H1 (cell line): ENCODE data around the gene DPP8. TPM values are rescaled to one million over a fixed set of nuclear protein-coding genes. Genes with fewer than 3 reads are reported as not detected.

Experiments used
- CTCF ChIA-PET: fragments of 300-600 bp; sonication (Branson Sonifier 250); formaldehyde crosslinking; loops from one replicate; lab custom pipeline; 2021; ENCODE audit not compliant: partially characterized antibody; lab: Charles Lee
- POLR2A ChIA-PET: fragments of 300-600 bp; sonication (Branson Sonifier 250); formaldehyde crosslinking; loops from one replicate; lab custom pipeline; 2021; ENCODE audit warnings: inconsistent platforms; ENCODE audit not compliant: partially characterized antibody; lab: Charles Lee
- DNase-seq, 2 experiments: peaks; one replicate each; pipeline versions ENCODE4 v3.0.0 to v3.0.0-alpha.2; 2010 to 2022; ENCODE audit warnings: low spot score in 2 of 2, low read depth in 1 of 2, mixed read lengths in 1 of 2
- FAIRE-seq: peaks from 2 replicates; lab custom pipeline; 2011; peaks lifted over from hg19 to GRCh38; lab: Jason Lieb, UNC
- H2AFZ ChIP-seq: 2 replicates; pipeline ENCODE4 v1.8.1; 2012; ENCODE audit warnings: low read length, inconsistent platforms
- H2AK5ac ChIP-seq: 2 replicates; pipeline ENCODE4 v1.6.1; 2013; ENCODE audit warnings: low read depth, low read length
- H2BK120ac ChIP-seq: replicated peaks from 2 replicates; pipeline ENCODE3; 2013; ENCODE audit warnings: low read depth, low read length, inconsistent platforms
- H2BK12ac ChIP-seq: 2 replicates; pipeline ENCODE4 v1.6.1; 2013; ENCODE audit warnings: low read depth, low read length
- H2BK15ac ChIP-seq: 2 replicates; pipeline ENCODE4 v1.6.1; 2013; ENCODE audit warnings: low read length
- H2BK20ac ChIP-seq: 2 replicates; pipeline ENCODE4 v1.6.1; 2013; ENCODE audit warnings: low read length
- H2BK5ac ChIP-seq: 2 replicates; pipeline ENCODE4 v1.6.1; 2013; ENCODE audit warnings: low read depth, low read length
- H3K14ac ChIP-seq: 2 replicates; pipeline ENCODE4 v1.6.1; 2013; ENCODE audit warnings: inconsistent platforms; ENCODE audit not compliant: insufficient read length
- H3K18ac ChIP-seq: 2 replicates; pipeline ENCODE4 v1.6.1; 2013; ENCODE audit warnings: low read length; ENCODE audit errors: extremely low read depth
- H3K23ac ChIP-seq: 2 replicates; pipeline ENCODE4 v1.6.1; 2013; ENCODE audit warnings: inconsistent platforms; ENCODE audit not compliant: insufficient read length
- H3K23me2 ChIP-seq: 2 replicates; pipeline ENCODE4 v1.6.1; 2013; ENCODE audit warnings: low read depth, low read length
- H3K27ac ChIP-seq: 2 replicates; pipeline ENCODE4 v1.6.1; 2011; ENCODE audit warnings: low read depth, low read length, inconsistent platforms
- H3K27me3 ChIP-seq, 4 experiments: replicated peaks in 1 of 4; 1 replicate in 1 of 4; 2 replicates in 3 of 4; pipeline versions ENCODE4 v1.6.1 to v1.8.1; 2011 to 2013; ENCODE audit warnings: low read length in 3 of 4, mild to moderate bottlenecking in 3 of 4, inconsistent platforms in 2 of 4, mixed read lengths in 2 of 4, moderate library complexity in 1 of 4; ENCODE audit not compliant: control insufficient read depth in 3 of 4, insufficient read depth in 3 of 4; ENCODE audit errors: extremely low read depth in 1 of 4
- H3K36me3 ChIP-seq, 4 experiments: 2 replicates each; pipeline versions ENCODE4 v1.6.1 to v1.8.1; 2011 to 2013; ENCODE audit warnings: mild to moderate bottlenecking in 4 of 4, low read length in 3 of 4, moderate library complexity in 2 of 4, control low read depth in 1 of 4, inconsistent platforms in 1 of 4; ENCODE audit not compliant: insufficient read depth in 4 of 4, control insufficient read depth in 2 of 4
- H3K4ac ChIP-seq: replicated peaks from 2 replicates; pipeline ENCODE3; 2013; ENCODE audit warnings: low read length, low read depth, mixed read lengths, inconsistent platforms; ENCODE audit not compliant: insufficient read length
- H3K4me1 ChIP-seq, 4 experiments: replicated peaks in 1 of 4; 1 replicate in 1 of 4; 2 replicates in 3 of 4; pipeline versions ENCODE4 v1.6.1 to v1.8.1; 2011 to 2013; ENCODE audit warnings: low read length in 3 of 4, inconsistent platforms in 2 of 4, mixed read lengths in 1 of 4; ENCODE audit not compliant: insufficient read depth in 4 of 4, control insufficient read depth in 3 of 4
- H3K4me2 ChIP-seq, 2 experiments: 2 replicates each; pipeline versions ENCODE4 v1.6.1 to v1.8.1; 2011 to 2013; ENCODE audit warnings: low read depth in 2 of 2, low read length in 2 of 2, control low read depth in 1 of 2, inconsistent platforms in 1 of 2, mild to moderate bottlenecking in 1 of 2; ENCODE audit not compliant: insufficient read depth in 1 of 2
- H3K4me3 ChIP-seq, 4 experiments: fragments of 200-600, 300-600 bp in 1 of 4; sonication (generic), shearing (Covaris generic), sonication (Bioruptor Twin) in 1 of 4; 2 replicates each; pipeline versions ENCODE4 v1.5.1 to v1.8.1; 2011 to 2016; ENCODE audit warnings: low read length in 4 of 4, low read depth in 3 of 4, control low read depth in 2 of 4, inconsistent platforms in 2 of 4, mild to moderate bottlenecking in 2 of 4, mixed read lengths in 1 of 4, moderate library complexity in 1 of 4; ENCODE audit not compliant: insufficient read depth in 2 of 4; ENCODE audit errors: extremely low read depth in 1 of 4
- H3K56ac ChIP-seq: replicated peaks from 2 replicates; pipeline ENCODE3; 2013; ENCODE audit warnings: low read depth, mild to moderate bottlenecking, mixed read lengths, low read length, inconsistent platforms; ENCODE audit not compliant: insufficient read length
- H3K79me1 ChIP-seq: 2 replicates; pipeline ENCODE4 v1.6.1; 2013; ENCODE audit warnings: low read depth, low read length, control low read depth
- H3K79me2 ChIP-seq, 2 experiments: 2 replicates each; pipeline versions ENCODE4 v1.6.1 to v1.8.1; 2012 to 2013; ENCODE audit warnings: low read length in 2 of 2, mild to moderate bottlenecking in 2 of 2, inconsistent platforms in 1 of 2; ENCODE audit not compliant: insufficient read depth in 2 of 2, control insufficient read depth in 1 of 2
- H3K9ac ChIP-seq, 4 experiments: replicated peaks in 1 of 4; 1 replicate in 1 of 4; 2 replicates in 3 of 4; pipeline versions ENCODE4 v1.6.1 to v1.8.1; 2011 to 2013; ENCODE audit warnings: low read depth in 3 of 4, low read length in 3 of 4, control low read depth in 2 of 4, mild to moderate bottlenecking in 2 of 4, moderate library complexity in 2 of 4, inconsistent platforms in 1 of 4; ENCODE audit errors: extremely low read depth in 1 of 4
- H3K9me3 ChIP-seq, 2 experiments: 2 replicates each; pipeline versions ENCODE4 v1.6.1 to v1.8.1; 2012 to 2013; ENCODE audit warnings: mild to moderate bottlenecking in 2 of 2, moderate library complexity in 2 of 2, control low read depth in 1 of 2, inconsistent platforms in 1 of 2, low read depth in 1 of 2, low read length in 1 of 2, mixed read lengths in 1 of 2; ENCODE audit not compliant: insufficient read depth in 2 of 2
- H4K20me1 ChIP-seq, 2 experiments: replicated peaks in 1 of 2; 2 replicates each; pipeline versions ENCODE3 to v1.8.1; 2011 to 2013; ENCODE audit warnings: inconsistent platforms in 2 of 2, low read length in 2 of 2, mild to moderate bottlenecking in 1 of 2; ENCODE audit not compliant: insufficient read depth in 2 of 2, control insufficient read depth in 1 of 2
- H4K5ac ChIP-seq: 2 replicates; pipeline ENCODE4 v1.6.1; 2013; ENCODE audit warnings: low read length, low read depth, mixed read lengths, inconsistent platforms; ENCODE audit not compliant: insufficient read length
- H4K8ac ChIP-seq: 2 replicates; pipeline ENCODE4 v1.8.0; 2013; ENCODE audit warnings: mild to moderate bottlenecking, moderate library complexity, low read length, inconsistent platforms; ENCODE audit not compliant: insufficient read depth; ENCODE audit errors: extremely low read depth
- H4K91ac ChIP-seq: replicated peaks from 2 replicates; pipeline ENCODE3; 2013; ENCODE audit warnings: low read length, mixed read lengths, inconsistent platforms; ENCODE audit not compliant: insufficient read length
- BACH1 ChIP-seq: IDR thresholded peaks from 2 replicates; pipeline ENCODE4 v1.6.1; 2012; ENCODE audit warnings: low read length, improper control_type of control experiment
- BCL11A ChIP-seq, 2 experiments: IDR thresholded peaks; one replicate each; pipeline ENCODE4 v1.6.1; 2011; ENCODE audit warnings: low read depth in 2 of 2, low read length in 2 of 2, mild to moderate bottlenecking in 2 of 2
- CBX8 ChIP-seq: fragments of 300-800, 300-1000 bp; sonication (generic); IDR thresholded peaks from 2 replicates; pipeline ENCODE4 v1.7.1; 2016; ENCODE audit warnings: low read depth, low read length, borderline replicate concordance
- CHD2 ChIP-seq: IDR thresholded peaks from 2 replicates; pipeline ENCODE4 v1.6.1; 2012; ENCODE audit warnings: low read length, improper control_type of control experiment
- HDAC6 ChIP-seq: IDR thresholded peaks from one replicate; pipeline ENCODE4 v1.7.1; 2012; ENCODE audit warnings: low read depth, mild to moderate bottlenecking, inconsistent platforms, low read length, moderate library complexity
- JUND ChIP-seq: IDR thresholded peaks from 2 replicates; pipeline ENCODE4 v1.6.1; 2011; ENCODE audit warnings: mild to moderate bottlenecking, improper control_type of control experiment, low read length
- PHF8 ChIP-seq: fragments of 200-600 bp; sonication (generic); conservative IDR thresholded peaks from 2 replicates; pipeline ENCODE4 v1.7.1; 2012; ENCODE audit warnings: low read depth, mild to moderate bottlenecking, inconsistent platforms, low read length, moderate library complexity
- RNF2 ChIP-seq: fragments of 200-900, 300-1000 bp; sonication (generic); IDR thresholded peaks from 2 replicates; pipeline ENCODE4 v1.7.1; 2016; ENCODE audit warnings: borderline replicate concordance, low read depth, mild to moderate bottlenecking, antibody characterized with exemption, low read length; ENCODE audit not compliant: poor library complexity, severe bottlenecking; ENCODE audit errors: missing control alignments
- SIX5 ChIP-seq: IDR thresholded peaks from 2 replicates; pipeline ENCODE4 v1.6.1; 2011; ENCODE audit warnings: mild to moderate bottlenecking, low read depth, low read length
- YY1 ChIP-seq: IDR thresholded peaks from 2 replicates; pipeline ENCODE4 v1.6.1; 2011; ENCODE audit warnings: low read depth, mild to moderate bottlenecking, low read length
- ZNF274 ChIP-seq: IDR thresholded peaks from 2 replicates; pipeline ENCODE4 v1.7.0; 2012; ENCODE audit warnings: low read length, borderline replicate concordance; ENCODE audit errors: extremely low read depth
- WGBS, 2 experiments: shearing (Covaris generic) in 1 of 2; methylation state at CpG; one replicate each; pipeline versions ENCODE4 v1.1.6 to v1.1.7; 2013 to 2015; ENCODE audit warnings: low lambda C conversion rate in 2 of 2, mixed read lengths in 2 of 2, inconsistent platforms in 1 of 2, low coverage in 1 of 2, missing lambda C conversion rate in 1 of 2; ENCODE audit not compliant: insufficient replicate concordance in 2 of 2, insufficient coverage in 1 of 2, insufficient read length in 1 of 2; ENCODE audit errors: extremely low coverage in 1 of 2, missing lambda C conversion rate in 1 of 2; 5-methylcytosine and 5-hydroxymethylcytosine counted together
- polyA plus RNA-seq, 7 experiments: library from polyadenylated mRNA; depleted of rRNA in 3 of 7; stranded (reverse) in 5 of 7; unstranded in 2 of 7; fragments of >200 nt in 5 of 7; fragments of 200-250 nt in 2 of 7; gene quantifications; 1 replicate in 5 of 7; 2 replicates in 1 of 7; 4 replicates in 1 of 7; pipeline versions ENCODE4 v1.2.1 to v1.2.3, GENCODE V29; 2011 to 2013; ENCODE audit warnings: missing spikeins in 2 of 7, mixed read lengths in 2 of 7
- total RNA-seq: library from RNA; stranded (reverse); fragmentation: NEBNext Ultra II Directional; extraction: Animal tissue kit (Norgen Biotek cat#: 25700); gene quantifications from 2 replicates; pipeline ENCODE4 v1.2.1, GENCODE V29; 2021
- TF ChIP-seq, protein P1 (sequence below): IDR thresholded peaks from 2 replicates; pipeline ENCODE4 v1.6.1; 2012; ENCODE audit warnings: inconsistent platforms

The DPP8 gene
- total and polyA plus RNA-seq, 2 of the 8 experiments (the other 6 are each of a cell fraction or from before 2014, with no cell fraction given) = 9.9 to 26.0 TPM

DNA sequence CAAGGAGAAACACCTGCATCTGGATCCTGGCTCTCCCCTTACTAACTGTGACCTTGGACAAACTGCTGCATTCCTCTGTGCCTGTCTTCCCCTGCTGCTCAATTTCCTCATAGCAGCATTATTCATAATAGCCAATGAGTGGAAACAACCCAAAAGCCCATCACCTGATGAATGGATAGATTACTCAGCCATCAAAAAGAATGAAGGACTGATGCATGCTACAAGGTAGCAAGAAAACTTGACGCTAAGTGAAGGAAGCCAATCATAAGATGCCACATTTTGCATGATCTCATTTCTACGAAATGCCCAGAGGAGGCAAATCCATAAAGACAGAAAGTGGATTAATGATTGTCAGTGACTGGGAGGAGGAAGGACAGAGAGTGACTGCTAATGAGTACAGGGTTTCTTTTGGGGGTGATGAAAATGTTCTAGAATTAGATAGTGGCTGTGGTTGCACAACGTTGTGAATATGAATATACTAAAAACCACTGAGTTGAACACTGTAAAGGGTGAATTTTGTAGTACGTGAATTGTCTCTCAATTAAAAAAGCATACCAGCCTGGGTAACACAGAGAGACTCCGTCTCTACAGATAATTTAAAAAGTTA is 105.9 kb downstream of the DPP8 start:
- H3K4me3 ChIP-seq = no peak overlapping the region
- no peak overlapping the region for H3K23ac ChIP-seq
- H4K20me1 ChIP-seq = no peaks in the 10 kb centered on the region
- peak overlapping the region; percentile 80 for H3K4ac ChIP-seq
- H3K9me3 ChIP-seq = no peaks in the 10 kb centered on the region
- POLR2A ChIA-PET = interaction anchor here (1.3 to 15.2 kb wide), 4 partner anchors 6 to 105 kb away, joined by 3 to 229 read pairs (median 118); partner anchors contain the start of gene IGDCC4
- CTCF ChIA-PET = interaction anchor here (0.6 to 14.6 kb wide), 5 partner anchors 9 to 113 kb away, joined by 3 to 180 read pairs (median 9); no protein-coding TSS in a partner anchor
- no peaks in the 10 kb centered on the region for H3K27me3 ChIP-seq
- H2BK15ac ChIP-seq = peak overlapping the region; percentile 46; the same call in 1 of the 2 replicates
- no peak for DNase-seq
- no peak overlapping the region for H2AK5ac ChIP-seq
- H3K23me2 ChIP-seq = no peaks in the 10 kb centered on the region
- peaks cover 28 to 41% (median 32%) of the 10 kb centered on the region in 4 experiments for H3K4me1 ChIP-seq
- H3K14ac ChIP-seq = no peak overlapping the region
- WGBS, 2 experiments = 85% methylated on average over 5 of the region's 5 CpGs; no CpG with 5 or more reads in 1 of the 2 experiments
- H4K91ac ChIP-seq = no peak overlapping the region
- no peak overlapping the region for H3K9ac ChIP-seq
- no peak overlapping the region for H4K5ac ChIP-seq
- peak overlapping the region; percentile 58; the same call in 1 of the 2 replicates for H2BK5ac ChIP-seq
- no peak overlapping the region for H4K8ac ChIP-seq
- no peak overlapping the region for H3K18ac ChIP-seq
- H2BK20ac ChIP-seq = peak overlapping the region; percentile 38; the same call in 1 of the 2 replicates
- H3K36me3 ChIP-seq = no peaks in the 10 kb centered on the region
- H3K27ac ChIP-seq = no peak overlapping the region
- peaks cover 0 to 14% of the 10 kb centered on the region in 2 experiments; a peak in 2 of 4 replicates for H3K79me2 ChIP-seq
- no peak overlapping the region for H2BK120ac ChIP-seq
- no peak overlapping the region for H2BK12ac ChIP-seq
- no peak for FAIRE-seq
- no peak overlapping the region for H2AFZ ChIP-seq
- H3K56ac ChIP-seq = no peak overlapping the region
- peaks cover 3% of the 10 kb centered on the region; the same call in 1 of the 2 replicates for H3K79me1 ChIP-seq
- H3K4me2 ChIP-seq = no peak overlapping the region
- no peak for TF ChIP-seq BCL11A (IDR thresholded peaks at IDR 0.05; ENCODE audit: low read depth in 2 of 2, low read length in 2 of 2)
- TF ChIP-seq BACH1 = no peak
- no peak for TF ChIP-seq PHF8
- no peak for TF ChIP-seq ZNF274
- no peak for TF ChIP-seq HDAC6
- no peak for TF ChIP-seq YY1
- TF ChIP-seq CBX8 = no peak
- TF ChIP-seq, protein P1, sequence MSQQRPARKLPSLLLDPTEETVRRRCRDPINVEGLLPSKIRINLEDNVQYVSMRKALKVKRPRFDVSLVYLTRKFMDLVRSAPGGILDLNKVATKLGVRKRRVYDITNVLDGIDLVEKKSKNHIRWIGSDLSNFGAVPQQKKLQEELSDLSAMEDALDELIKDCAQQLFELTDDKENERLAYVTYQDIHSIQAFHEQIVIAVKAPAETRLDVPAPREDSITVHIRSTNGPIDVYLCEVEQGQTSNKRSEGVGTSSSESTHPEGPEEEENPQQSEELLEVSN = no peak
- no peak for TF ChIP-seq JUND
- TF ChIP-seq SIX5 = no peak
- no peak for TF ChIP-seq CHD2
- TF ChIP-seq RNF2 = no peak
